Upper lobe of left lung (tissue), 6 donors: ENCODE data around the gene MESD. TPM values are rescaled to one million over a fixed set of nuclear protein-coding genes. Genes with fewer than 3 reads are reported as not detected.

ENCODE experiments used
- ATAC-seq, 2 donors: fragments of 200-7000 bp; cut with Tn5 transposase; one replicate each; pipeline ENCODE4 v1.9.1; 2022; ENCODE audit warnings: mild to moderate bottlenecking in 2 of 2, moderate library complexity in 2 of 2; ENCODE audit not compliant: low FRiP score in 2 of 2
- DNase-seq, 2 donors: peaks; one replicate each; pipeline ENCODE4 v3.0.0-alpha.2; 2019 to 2020
- H3K27ac ChIP-seq, 4 donors: fragments of 200-600 bp; sonication (generic); one replicate each; pipeline ENCODE4 v1.5.1; 2016 to 2019
- H3K27me3 ChIP-seq, 4 donors: fragments of 200-600 bp; sonication (generic); one replicate each; pipeline ENCODE4 v1.5.1; 2017 to 2019
- H3K36me3 ChIP-seq, 4 donors: fragments of 200-600 bp; sonication (generic); one replicate each; pipeline ENCODE4 v1.5.1; 2016 to 2019
- H3K4me1 ChIP-seq, 4 donors: fragments of 200-600 bp; sonication (generic); one replicate each; pipeline ENCODE4 v1.5.1; 2018 to 2019
- H3K4me3 ChIP-seq, 4 donors: fragments of 200-600 bp; sonication (generic); one replicate each; pipeline ENCODE4 v1.5.1; 2017 to 2019; ENCODE audit warnings: mild to moderate bottlenecking in 2 of 4, moderate library complexity in 1 of 4
- H3K9me3 ChIP-seq, 4 donors: fragments of 200-600 bp; sonication (generic); one replicate each; pipeline ENCODE4 v1.5.1; 2018 to 2019
- CTCF ChIP-seq, 6 experiments: fragments of 450-650 bp in 4 of 6; fragments of 200-600 bp in 2 of 6; sonication (generic) in 2 of 6; IDR thresholded peaks; one replicate each; pipeline ENCODE4 v1.5.1; 2016 to 2019; ENCODE audit warnings: antibody characterized with exemption in 6 of 6
- EP300 ChIP-seq, 4 donors: sonication (generic); formaldehyde crosslinking; IDR thresholded peaks; one replicate each; pipeline ENCODE4 v1.5.1; 2017; ENCODE audit warnings: antibody characterized with exemption in 4 of 4, control low read depth in 2 of 4
- POLR2A ChIP-seq, 4 donors: fragments of 450-650 bp; IDR thresholded peaks; one replicate each; pipeline ENCODE4 v1.5.1; 2016 to 2017; ENCODE audit warnings: antibody characterized with exemption in 4 of 4, mild to moderate bottlenecking in 2 of 4
- POLR2AphosphoS5 ChIP-seq, 2 donors: sonication (generic); formaldehyde crosslinking; IDR thresholded peaks; one replicate each; pipeline ENCODE4 v1.5.1; 2017; ENCODE audit warnings: antibody characterized with exemption in 2 of 2
- WGBS, 2 donors: methylation state at CpG; one replicate each; pipeline ENCODE4 v1.1.5; 2017 to 2018; 5-methylcytosine and 5-hydroxymethylcytosine counted together
- total RNA-seq, 6 donors: library from RNA; depleted of rRNA in 4 of 6; stranded (reverse); fragments of >200 nt in 4 of 6; gene quantifications; one replicate each; pipeline versions ENCODE4 v1.1.0 to v1.2.1, GENCODE V29; 2016 to 2021
- donor health status: DM: no; HTN: no; CAD: no; lungs with moderate emphysema.
- donor health status: DM: no; HTN: yes; CAD: no; lungs with severe emphysema.

MESD gene
- total RNA-seq, 6 donors from 2014 or later = 18.2 to 35.6 (median 23.5) TPM

DNA sequence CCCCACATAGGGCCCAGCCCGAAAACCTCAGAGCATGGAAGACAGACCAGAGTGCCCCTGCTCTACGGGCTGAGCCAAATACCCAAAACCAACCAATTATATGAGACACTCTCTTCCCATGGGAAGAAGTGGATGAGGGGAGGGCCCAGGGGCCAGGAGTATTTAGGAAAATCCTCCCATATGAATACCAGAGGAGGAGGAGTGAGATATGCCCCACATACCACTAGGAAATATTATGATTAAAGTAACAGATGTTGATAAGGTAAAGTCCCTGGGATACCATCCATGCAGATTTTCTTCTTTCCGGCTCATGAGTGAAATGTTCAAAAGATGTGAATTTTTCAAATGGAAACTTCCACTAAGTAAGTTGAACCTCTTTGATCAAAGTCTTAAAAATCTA lies 50.4 kb downstream of the MESD start:
- DNase-seq = no peak
- 98 to 100% methylated on average over 3 of the region's 3 CpGs for WGBS, 2 donors

GRCh38 chr15:80937718-80938117 lies 51.9 kb downstream of the MESD start:
- WGBS, 2 donors = 97 to 99% methylated on average over 10 to 12 of the region's 12 CpGs
- H3K27ac ChIP-seq = no peak overlapping the region
- ATAC-seq (no peak), DNase-seq (no peak)
- no peak overlapping the region for H3K4me3 ChIP-seq
- TF ChIP-seq EP300 (IDR thresholded peaks at IDR 0.05) (no peak), POLR2AphosphoS5 (IDR thresholded peaks at IDR 0.05) (no peak), CTCF (IDR thresholded peaks at IDR 0.05) (no peak), POLR2A (IDR thresholded peaks at IDR 0.05) (no peak)
- H3K4me1 ChIP-seq = no peaks in the 10 kb centered on the region
- peaks cover 3 to 39% (median 28%) of the 10 kb centered on the region in 4 donors for H3K36me3 ChIP-seq
- H3K9me3 ChIP-seq = no peaks in the 10 kb centered on the region
- H3K27me3 ChIP-seq = no peaks in the 10 kb centered on the region

More for the DNA sequence above, 50.4 kb downstream of the MESD start:
- no peak for ATAC-seq
- no peaks in the 10 kb centered on the region for H3K27me3 ChIP-seq
- H3K9me3 ChIP-seq = no peaks in the 10 kb centered on the region
- no peak overlapping the region for H3K4me3 ChIP-seq
- no peak for TF ChIP-seq EP300 (IDR thresholded peaks at IDR 0.05)
- TF ChIP-seq POLR2A (IDR thresholded peaks at IDR 0.05) = no peak
- no peak for TF ChIP-seq CTCF (IDR thresholded peaks at IDR 0.05)
- H3K27ac ChIP-seq = no peak overlapping the region
- H3K4me1 ChIP-seq = no peaks in the 10 kb centered on the region
- peaks cover 3 to 52% (median 38%) of the 10 kb centered on the region in 4 donors for H3K36me3 ChIP-seq

DNA sequence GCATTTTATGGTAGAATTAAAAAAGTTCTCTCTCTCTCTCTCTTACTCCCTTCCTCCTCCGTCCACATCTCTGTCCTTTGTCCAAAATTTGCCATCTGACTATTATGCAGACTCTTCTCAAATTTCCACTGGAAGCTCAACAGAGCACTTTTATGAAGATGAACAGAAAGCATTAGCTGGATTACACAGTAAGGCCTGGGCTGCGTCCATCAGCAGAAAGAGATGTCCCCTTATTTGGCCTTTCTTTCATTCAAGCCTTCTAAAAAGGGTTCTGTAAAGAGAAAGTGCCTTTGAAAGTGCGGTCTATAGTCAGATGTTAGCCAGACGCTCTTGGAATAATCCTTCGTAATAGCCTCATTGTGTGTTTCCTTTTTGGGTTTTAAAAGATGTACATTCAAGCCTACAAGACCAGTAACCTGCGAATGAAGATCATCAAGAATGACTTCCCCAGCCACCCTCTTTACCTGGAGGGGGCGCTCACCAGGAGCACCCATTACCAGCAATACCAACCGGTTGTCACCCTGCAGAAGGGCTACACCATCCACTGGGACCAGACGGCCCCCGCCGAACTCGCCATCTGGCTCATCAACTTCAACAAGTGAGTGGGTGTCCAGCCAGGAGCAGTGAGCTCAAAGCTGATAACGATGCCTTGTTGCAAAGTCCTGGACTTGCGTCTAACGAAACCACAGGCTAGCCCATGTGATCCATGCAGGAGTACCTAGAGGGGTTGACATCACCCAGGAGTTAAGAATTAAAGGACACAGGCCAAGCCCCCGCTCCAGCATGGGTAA lies 53.1 kb downstream of the MESD start:
- DNase-seq = peak in 1 of 2 donors; percentile 48
- H3K4me3 ChIP-seq = no peak overlapping the region

GRCh38 chr15:80934761-80935221 lies 54.8 kb downstream of the MESD start:
- DNase-seq (no peak), ATAC-seq (peak in 1 of 2 donors; percentile 11)
- H3K27ac ChIP-seq = no peak overlapping the region
- H3K4me1 ChIP-seq = no peaks in the 10 kb centered on the region
- H3K36me3 ChIP-seq = peaks cover 0 to 12% (median 8%) of the 10 kb centered on the region in 4 donors
- no peaks in the 10 kb centered on the region for H3K27me3 ChIP-seq
- TF ChIP-seq CTCF (IDR thresholded peaks at IDR 0.05) (no peak), POLR2AphosphoS5 (IDR thresholded peaks at IDR 0.05) (no peak), EP300 (IDR thresholded peaks at IDR 0.05) (no peak)
- WGBS, 2 donors = 65 to 72% methylated on average over 3 of the region's 3 CpGs
- no peaks in the 10 kb centered on the region for H3K9me3 ChIP-seq
- H3K4me3 ChIP-seq = no peak overlapping the region

More for the DNA sequence above, 53.1 kb downstream of the MESD start:
- 92% methylated on average over 8 to 16 of the region's 16 CpGs for WGBS, 2 donors
- peaks cover 0 to 26% (median 20%) of the 10 kb centered on the region in 4 donors for H3K36me3 ChIP-seq
- H3K9me3 ChIP-seq = no peaks in the 10 kb centered on the region
- no peaks in the 10 kb centered on the region for H3K27me3 ChIP-seq
- ATAC-seq = no peak
- no peaks in the 10 kb centered on the region for H3K4me1 ChIP-seq
- H3K27ac ChIP-seq = no peak overlapping the region
- TF ChIP-seq EP300 (IDR thresholded peaks at IDR 0.05) (no peak), CTCF (IDR thresholded peaks at IDR 0.05) (no peak), POLR2AphosphoS5 (IDR thresholded peaks at IDR 0.05) (no peak), POLR2A (IDR thresholded peaks at IDR 0.05) (no peak)
